K562 (cell line): ENCODE measurements around the gene NPEPL1. TPM values are rescaled to one million over a fixed set of nuclear protein-coding genes. Genes with fewer than 3 reads are reported as not detected.

ENCODE experiments used
- ATAC-seq: fragments of 200-7000 bp; cut with Tn5 transposase; 3 replicates; pipeline ENCODE4 v1.9.1; 2020; ENCODE audit warnings: moderate library complexity
- BruUV-seq: library from RNA; stranded (reverse); fragments of 400-500 nt; replicated peaks from 2 replicates; lab custom pipeline; 2021; lab: Mats Ljungman, UMichigan
- CTCF ChIA-PET: fragments of 300-600 bp; formaldehyde crosslinking; extraction: SDS; loops from one replicate; lab custom pipeline; 2021; ENCODE audit warnings: low intra/inter-chr PET ratio; lab: Yijun Ruan, JAX
- POLR2A ChIA-PET: fragments of 300-600, 350-650 bp; sonication (Branson Sonifier 250); formaldehyde crosslinking; extraction: SDS; loops from one replicate; lab custom pipeline; 2021; ENCODE audit warnings: antibody characterized with exemption, inconsistent platforms; lab: Yijun Ruan, JAX
- DNase-seq, 4 experiments: peaks; one replicate each; pipeline versions ENCODE4 v3.0.0 to v3.0.0-alpha.2; 2011 to 2018; ENCODE audit warnings: low spot score in 3 of 4, mixed read lengths in 3 of 4; ENCODE audit errors: extremely low read depth in 1 of 4
- FAIRE-seq: peaks from 2 replicates; lab custom pipeline; 2011; peaks lifted over from hg19 to GRCh38; lab: Jason Lieb, UNC
- H2AFZ ChIP-seq: 2 replicates; pipeline ENCODE4 v1.6.0; 2011; ENCODE audit warnings: low read depth, low read length, control low read depth, inconsistent platforms
- H3K27ac ChIP-seq: fragments of 200-600 bp; 3 replicates; pipeline ENCODE4 v1.8.0; 2011; ENCODE audit warnings: low read depth, mild to moderate bottlenecking, control low read depth, inconsistent platforms, low read length, moderate library complexity, mixed read lengths; ENCODE audit errors: extremely low read depth
- H3K27me3 ChIP-seq, 2 experiments: fragments of 300-600 bp in 1 of 2; 2 replicates in 1 of 2; 3 replicates in 1 of 2; pipeline versions ENCODE4 v1.6.0 to v1.8.0; 2011; ENCODE audit warnings: inconsistent platforms in 2 of 2, low read length in 2 of 2, mild to moderate bottlenecking in 1 of 2, mixed read lengths in 1 of 2, moderate library complexity in 1 of 2; ENCODE audit not compliant: control insufficient read depth in 2 of 2, insufficient read depth in 2 of 2
- H3K36me3 ChIP-seq: fragments of 300-600 bp; 3 replicates; pipeline ENCODE4 v1.8.0; 2011; ENCODE audit warnings: mild to moderate bottlenecking, low read length, inconsistent platforms; ENCODE audit not compliant: control insufficient read depth, insufficient read depth
- H3K4me1 ChIP-seq, 2 experiments: fragments of 200-600 bp in 1 of 2; replicated peaks in 1 of 2; 2 replicates in 1 of 2; 3 replicates in 1 of 2; pipeline versions ENCODE4 v1.5.1 to v1.8.0; 2011; ENCODE audit warnings: inconsistent platforms in 2 of 2, low read length in 2 of 2, mild to moderate bottlenecking in 1 of 2, mixed read lengths in 1 of 2, moderate library complexity in 1 of 2; ENCODE audit not compliant: control insufficient read depth in 2 of 2, insufficient read depth in 2 of 2
- H3K4me2 ChIP-seq: 2 replicates; pipeline ENCODE4 v1.6.1; 2011; ENCODE audit warnings: low read length, control low read depth, inconsistent platforms, mixed read lengths; ENCODE audit not compliant: insufficient read depth
- H3K4me3 ChIP-seq: fragments of 200-600 bp; sonication (generic), shearing (Covaris generic); 2 replicates; pipeline ENCODE4 v1.5.1; 2016; ENCODE audit warnings: control low read depth, inconsistent platforms
- H3K79me2 ChIP-seq: fragments of 200-600 bp; 3 replicates; pipeline ENCODE4 v1.8.0; 2011; ENCODE audit warnings: low read length, inconsistent platforms; ENCODE audit not compliant: control insufficient read depth, insufficient read depth
- H3K9ac ChIP-seq, 2 experiments: 2 replicates each; pipeline versions ENCODE4 v1.6.0 to v1.6.1; 2011; ENCODE audit warnings: low read depth in 2 of 2, low read length in 2 of 2, control low read depth in 1 of 2, inconsistent platforms in 1 of 2, mild to moderate bottlenecking in 1 of 2, mixed read lengths in 1 of 2; ENCODE audit not compliant: insufficient read depth in 1 of 2
- H3K9me1 ChIP-seq: one replicate; pipeline ENCODE4 v1.6.0; 2011; ENCODE audit warnings: inconsistent platforms, mild to moderate bottlenecking, low read length, moderate library complexity; ENCODE audit not compliant: control insufficient read depth, insufficient read depth
- H3K9me3 ChIP-seq: replicated peaks from 2 replicates; pipeline ENCODE4 v1.5.1; 2011; ENCODE audit warnings: low read depth, low read length, inconsistent platforms; ENCODE audit not compliant: control insufficient read depth, insufficient read depth
- H4K20me1 ChIP-seq: replicated peaks from 2 replicates; pipeline ENCODE4 v1.6.1; 2011; ENCODE audit warnings: low read length, inconsistent platforms, mixed read lengths; ENCODE audit not compliant: control insufficient read depth, insufficient read depth
- CREB1 ChIP-seq, 2 experiments: sonication (generic) in 1 of 2; formaldehyde crosslinking in 1 of 2; IDR thresholded peaks; 2 replicates each; pipeline versions ENCODE4 v1.6.1 to v1.8.0; 2012 to 2022; ENCODE audit warnings: inconsistent platforms in 1 of 2, mild to moderate bottlenecking in 1 of 2, missing genetic modification reagents in 1 of 2, moderate library complexity in 1 of 2
- ESRRB ChIP-seq: fragments of 250-450 bp; sonication (Bioruptor Pico); IDR thresholded peaks from 2 replicates; pipeline ENCODE4 v1.5.0; 2020; ENCODE audit warnings: mild to moderate bottlenecking, moderate library complexity, borderline replicate concordance
- JUNB ChIP-seq: fragments of 450-650 bp; formaldehyde crosslinking; conservative IDR thresholded peaks from 2 replicates; pipeline ENCODE4 v1.4.0; 2020; ENCODE audit warnings: mild to moderate bottlenecking
- MBD2 ChIP-seq: sonication (generic); IDR thresholded peaks from 2 replicates; pipeline ENCODE4 v1.6.1; 2016; ENCODE audit warnings: low read depth, borderline replicate concordance
- SP2 ChIP-seq: IDR thresholded peaks from 2 replicates; pipeline ENCODE4 v1.6.1; 2011; ENCODE audit warnings: mild to moderate bottlenecking, low read depth, low read length, moderate library complexity; ENCODE audit not compliant: poor library complexity, severe bottlenecking; ENCODE audit errors: extremely low read depth
- WGBS: fragments of 100-300 bp; shearing (Covaris generic); methylation state at CpG from one replicate; pipeline ENCODE4 v1.1.6; 2016; ENCODE audit warnings: low coverage, mixed read lengths; ENCODE audit not compliant: insufficient coverage; ENCODE audit errors: missing lambda C conversion rate; 5-methylcytosine and 5-hydroxymethylcytosine counted together
- in situ Hi-C: fragments of 300-500 bp; cut with MboI; formaldehyde crosslinking; loops from 4 replicates; pipeline ENCODE4 v1.15.0; 2018; ENCODE audit warnings: inconsistent platforms, mixed read lengths
- intact Hi-C: fragments of 100-400 bp; cut with micrococcal nuclease; formaldehyde crosslinking; loops from 2 replicates; pipeline ENCODE4 v1.14.2; 2022
- polyA plus RNA-seq, 8 experiments: library from polyadenylated mRNA; depleted of rRNA in 4 of 8; stranded (reverse) in 5 of 8; unstranded in 3 of 8; fragments of >200 nt; fragmentation: Nextera tagmentation in 2 of 8; fragmentation: Illumina TruSeq in 1 of 8; extraction: Ambion mirVana in 2 of 8; extraction: Trizol in 1 of 8; gene quantifications; 2 replicates each; pipeline versions ENCODE4 v1.2.1 to v1.2.3, GENCODE V29; 2011 to 2014; ENCODE audit warnings: inconsistent platforms in 1 of 8, missing spikeins in 1 of 8
- total RNA-seq, 7 experiments: library from RNA; depleted of rRNA in 6 of 7; stranded (reverse); fragments of >200 nt in 6 of 7; fragmentation: Illumina TruSeq in 2 of 7; extraction: Trizol in 2 of 7; gene quantifications; 2 replicates each; pipeline versions ENCODE4 v1.2.1 to v1.2.3, GENCODE V29; 2011 to 2021; ENCODE audit warnings: low replicate concordance in 1 of 7
- TF ChIP-seq, protein P1 (sequence below): IDR thresholded peaks from 2 replicates; pipeline ENCODE4 v1.6.1; 2012; ENCODE audit warnings: low read depth, low read length, improper control_type of control experiment, borderline replicate concordance

NPEPL1 gene
- total and polyA plus RNA-seq, 9 of the 15 experiments (the other 6 are each of a cell fraction or from before 2014, with no cell fraction given), result 0.04 to 5.6 (median 0.94) TPM

DNA sequence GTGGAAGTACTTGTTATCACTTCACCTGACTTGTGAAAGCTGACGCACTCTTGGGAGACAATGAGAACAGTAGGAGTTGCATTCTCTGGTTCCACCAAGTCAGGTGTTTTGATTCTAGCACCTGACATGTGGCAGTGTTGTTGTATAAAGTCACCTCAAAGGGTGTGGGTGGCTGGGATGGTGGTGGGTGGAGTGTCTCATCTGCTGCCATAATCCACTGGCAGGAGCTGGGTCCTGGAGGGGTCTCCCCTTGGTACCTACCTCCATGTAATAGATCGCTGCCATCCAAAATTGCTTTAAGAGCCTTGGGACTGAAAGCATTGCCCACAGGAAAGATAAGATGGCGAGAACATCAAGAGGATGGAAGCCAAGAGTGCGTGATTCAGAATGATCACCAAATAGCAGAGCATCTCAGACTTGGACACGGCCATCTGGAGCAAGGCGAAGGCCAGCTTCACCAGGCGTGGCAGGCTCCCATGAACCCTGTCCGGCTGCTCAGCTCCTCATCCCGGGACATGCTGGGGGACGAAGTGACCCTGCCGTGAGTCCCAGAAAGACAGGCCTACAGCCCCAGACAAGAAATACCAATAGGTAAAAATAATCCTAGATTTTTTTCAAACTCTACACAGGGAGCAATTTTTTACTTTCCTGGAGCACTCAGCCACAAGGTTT, 56.6 kb downstream of the NPEPL1 start:
- no peak for DNase-seq
- no peak overlapping the region for H3K4me3 ChIP-seq
- no peak for ATAC-seq
- no peaks in the 10 kb centered on the region for H3K9me3 ChIP-seq
- H3K4me1 ChIP-seq, result no peaks in the 10 kb centered on the region
- no peaks in the 10 kb centered on the region for H3K9me1 ChIP-seq
- H3K27ac ChIP-seq, result no peak overlapping the region
- POLR2A ChIA-PET, result interaction anchor here (0.8 kb wide), 1 partner anchor 270 kb away, joined by 3 read pairs; no protein-coding TSS in a partner anchor
- H3K79me2 ChIP-seq, result no peaks in the 10 kb centered on the region
- WGBS, result 2% methylated on average over 11 of the region's 11 CpGs
- no peak overlapping the region for H3K4me2 ChIP-seq
- TF ChIP-seq, protein P1, sequence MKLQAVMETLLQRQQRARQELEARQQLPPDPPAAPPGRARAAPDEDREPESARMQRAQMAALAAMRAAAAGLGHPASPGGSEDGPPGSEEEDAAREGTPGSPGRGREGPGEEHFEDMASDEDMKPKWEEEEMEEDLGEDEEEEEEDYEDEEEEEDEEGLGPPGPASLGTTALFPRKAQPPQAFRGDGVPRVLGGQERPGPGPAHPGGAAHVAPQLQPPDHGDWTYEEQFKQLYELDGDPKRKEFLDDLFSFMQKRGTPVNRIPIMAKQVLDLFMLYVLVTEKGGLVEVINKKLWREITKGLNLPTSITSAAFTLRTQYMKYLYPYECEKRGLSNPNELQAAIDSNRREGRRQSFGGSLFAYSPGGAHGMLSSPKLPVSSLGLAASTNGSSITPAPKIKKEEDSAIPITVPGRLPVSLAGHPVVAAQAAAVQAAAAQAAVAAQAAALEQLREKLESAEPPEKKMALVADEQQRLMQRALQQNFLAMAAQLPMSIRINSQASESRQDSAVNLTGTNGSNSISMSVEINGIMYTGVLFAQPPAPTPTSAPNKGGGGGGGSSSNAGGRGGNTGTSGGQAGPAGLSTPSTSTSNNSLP, result no peak
- TF ChIP-seq JUNB, result no peak
- no peak for TF ChIP-seq SP2
- TF ChIP-seq MBD2, result no peak
- no peak for TF ChIP-seq CREB1 (IDR thresholded peaks at IDR 0.05)
- no peak for TF ChIP-seq CREB1 (CRISPR knock-in tag; IDR thresholded peaks at IDR 0.05)
- no peak for TF ChIP-seq ESRRB (CRISPR knock-in tag)
- no peak for FAIRE-seq
- H3K9ac ChIP-seq, result no peak overlapping the region
- no peak overlapping the region for H2AFZ ChIP-seq
- in situ Hi-C loops (no loop called here), intact Hi-C loops (no loop called here)
- H3K27me3 ChIP-seq, result peaks cover 26 to 51% of the 10 kb centered on the region in 2 experiments; a peak in 4 of 5 replicates
- BruUV-seq, result no TSS peak
- H3K36me3 ChIP-seq, result no peaks in the 10 kb centered on the region
- CTCF ChIA-PET, result no interaction called here
- peaks cover 5% of the 10 kb centered on the region; the same call in 1 of the 2 replicates for H4K20me1 ChIP-seq
